Measurements from ENCODE around the gene CPSF4.

CPSF4 gene

GRCh38 chr7:99446096-99446495, 7.4 kb downstream of the CPSF4 start:
- CTCF ChIA-PET = no interaction called here
- no peak overlapping the region for H3K4me3 ChIP-seq (ENCODE audit: low read depth, low read length)
- H3K36me3 ChIP-seq (ENCODE audit: control insufficient read depth in 2 of 2, insufficient read depth in 1 of 2, low read length in 2 of 2) = peaks cover 62 to 83% of the 10 kb centered on the region in 2 experiments
- H3K27ac ChIP-seq (ENCODE audit: extremely low read depth, low read depth, low read length) = no peak overlapping the region
- TF ChIP-seq ZNF341 (tag by site-specific recombination; IDR thresholded peaks at IDR 0.05; ENCODE audit: low read depth) (no peak), ZNF670 (tag by site-specific recombination; IDR thresholded peaks at IDR 0.05; ENCODE audit: low read depth) (no peak), ZNF585B (tag by site-specific recombination; IDR thresholded peaks at IDR 0.05) (no peak), ZNF391 (tag by site-specific recombination; IDR thresholded peaks at IDR 0.05; ENCODE audit: borderline replicate concordance, low read depth) (no peak), ZNF138 (tag by site-specific recombination; IDR thresholded peaks at IDR 0.05; ENCODE audit: borderline replicate concordance) (no peak), ZNF423 (tag by site-specific recombination; IDR thresholded peaks at IDR 0.05) (no peak), YY1 (tag by site-specific recombination; IDR thresholded peaks at IDR 0.05) (no peak), KLF10 (tag by site-specific recombination; IDR thresholded peaks at IDR 0.05) (no peak), PRDM1 (tag by site-specific recombination; IDR thresholded peaks at IDR 0.05) (no peak), KLF8 (tag by site-specific recombination; IDR thresholded peaks at IDR 0.05) (no peak)
- TF ChIP-seq, protein P1, sequence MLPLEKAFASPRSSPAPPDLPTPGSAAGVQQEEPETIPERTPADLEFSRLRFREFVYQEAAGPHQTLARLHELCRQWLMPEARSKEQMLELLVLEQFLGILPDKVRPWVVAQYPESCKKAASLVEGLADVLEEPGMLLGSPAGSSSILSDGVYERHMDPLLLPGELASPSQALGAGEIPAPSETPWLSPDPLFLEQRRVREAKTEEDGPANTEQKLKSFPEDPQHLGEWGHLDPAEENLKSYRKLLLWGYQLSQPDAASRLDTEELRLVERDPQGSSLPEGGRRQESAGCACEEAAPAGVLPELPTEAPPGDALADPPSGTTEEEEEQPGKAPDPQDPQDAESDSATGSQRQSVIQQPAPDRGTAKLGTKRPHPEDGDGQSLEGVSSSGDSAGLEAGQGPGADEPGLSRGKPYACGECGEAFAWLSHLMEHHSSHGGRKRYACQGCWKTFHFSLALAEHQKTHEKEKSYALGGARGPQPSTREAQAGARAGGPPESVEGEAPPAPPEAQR (tag by site-specific recombination; IDR thresholded peaks at IDR 0.05) = no peak
- no peaks in the 10 kb centered on the region for H3K9me3 ChIP-seq (ENCODE audit: control insufficient read depth, insufficient read depth, low read depth, low read length)
- POLR2A ChIA-PET = no interaction called here
- H3K4me1 ChIP-seq (ENCODE audit: control insufficient read depth, insufficient read depth, low read length) = no peaks in the 10 kb centered on the region

DNA sequence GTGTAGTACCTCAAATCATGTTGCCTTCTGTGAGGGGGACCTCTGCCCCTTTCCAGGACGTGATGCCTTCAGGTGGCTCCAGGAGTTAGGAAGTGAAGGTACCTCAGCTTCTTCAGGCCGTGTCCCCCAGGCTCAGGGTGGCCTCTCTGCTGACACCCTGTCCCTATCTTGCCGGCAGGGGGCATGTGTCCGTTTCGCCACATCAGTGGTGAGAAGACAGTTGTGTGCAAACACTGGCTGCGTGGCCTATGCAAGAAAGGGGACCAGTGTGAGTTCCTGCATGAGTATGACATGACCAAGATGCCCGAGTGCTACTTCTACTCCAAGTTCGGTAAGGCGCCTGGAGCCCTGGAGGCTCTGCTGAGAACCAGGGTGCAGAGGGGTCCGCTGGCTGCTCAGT, 9.2 kb downstream of the CPSF4 start:
- H3K36me3 ChIP-seq (ENCODE audit: control insufficient read depth in 2 of 2, insufficient read depth in 1 of 2, low read length in 2 of 2) = peaks cover 47 to 86% of the 10 kb centered on the region in 2 experiments

More for the DNA sequence above, 9.2 kb downstream of the CPSF4 start:
- H3K27ac ChIP-seq (ENCODE audit: extremely low read depth, low read depth, low read length) = no peak overlapping the region
- no peaks in the 10 kb centered on the region for H3K4me1 ChIP-seq (ENCODE audit: control insufficient read depth, insufficient read depth, low read length)
- POLR2A ChIA-PET = interaction anchor here (2.6 kb wide), 1 partner anchor 10 kb away, joined by 7 read pairs; the partner anchor contains the start of genes CPSF4 and PTCD1
- TF ChIP-seq ZNF544 (tag by site-specific recombination; IDR thresholded peaks at IDR 0.05) (no peak), ELK4 (IDR thresholded peaks at IDR 0.05; ENCODE audit: borderline replicate concordance, low read depth, low read length) (no peak), ZNF24 (tag by site-specific recombination; IDR thresholded peaks at IDR 0.05) (no peak), ZNF548 (tag by site-specific recombination; IDR thresholded peaks at IDR 0.05) (no peak), ZNF138 (tag by site-specific recombination; IDR thresholded peaks at IDR 0.05; ENCODE audit: borderline replicate concordance) (no peak), TCF7L2 (IDR thresholded peaks at IDR 0.05; ENCODE audit: borderline replicate concordance, low read depth, low read length) (no peak), GLIS1 (tag by site-specific recombination; IDR thresholded peaks at IDR 0.05) (no peak), HOXD13 (CRISPR knock-in tag; IDR thresholded peaks at IDR 0.05; ENCODE audit: borderline replicate concordance) (no peak), ZNF133 (tag by site-specific recombination; IDR thresholded peaks at IDR 0.05) (no peak), ZSCAN30 (tag by site-specific recombination; IDR thresholded peaks at IDR 0.05) (no peak), ZNF626 (tag by site-specific recombination; IDR thresholded peaks at IDR 0.05) (no peak), ZNF600 (tag by site-specific recombination; IDR thresholded peaks at IDR 0.05) (no peak), SP3 (tag by site-specific recombination; IDR thresholded peaks at IDR 0.05) (no peak), SETDB1 (IDR thresholded peaks at IDR 0.05; ENCODE audit: insufficient read length, low read length) (no peak)
- TF ChIP-seq, protein P2, sequence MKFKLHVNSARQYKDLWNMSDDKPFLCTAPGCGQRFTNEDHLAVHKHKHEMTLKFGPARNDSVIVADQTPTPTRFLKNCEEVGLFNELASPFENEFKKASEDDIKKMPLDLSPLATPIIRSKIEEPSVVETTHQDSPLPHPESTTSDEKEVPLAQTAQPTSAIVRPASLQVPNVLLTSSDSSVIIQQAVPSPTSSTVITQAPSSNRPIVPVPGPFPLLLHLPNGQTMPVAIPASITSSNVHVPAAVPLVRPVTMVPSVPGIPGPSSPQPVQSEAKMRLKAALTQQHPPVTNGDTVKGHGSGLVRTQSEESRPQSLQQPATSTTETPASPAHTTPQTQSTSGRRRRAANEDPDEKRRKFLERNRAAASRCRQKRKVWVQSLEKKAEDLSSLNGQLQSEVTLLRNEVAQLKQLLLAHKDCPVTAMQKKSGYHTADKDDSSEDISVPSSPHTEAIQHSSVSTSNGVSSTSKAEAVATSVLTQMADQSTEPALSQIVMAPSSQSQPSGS (tag by site-specific recombination; IDR thresholded peaks at IDR 0.05; ENCODE audit: low read depth) = no peak
- H3K4me3 ChIP-seq (ENCODE audit: low read depth, low read length) = no peak overlapping the region
- no peaks in the 10 kb centered on the region for H3K9me3 ChIP-seq (ENCODE audit: control insufficient read depth, insufficient read depth, low read depth, low read length)
- CTCF ChIA-PET = interaction anchor here (0.7 kb wide), 2 partner anchors 46 to 62 kb away, joined by 3 read pairs; no protein-coding TSS in a partner anchor
